CD4-positive, alpha-beta T cell treated with Interleukin-6 for 4 hours (primary cell): ENCODE data around the gene YPEL3.
"Not testable (repeated sequence)": the region's sequence is repeated elsewhere in the genome, so short reads cannot be mapped to it uniquely, and the experiment has no call there.

ENCODE experiments used
- DNase-seq: peaks from one replicate; pipeline ENCODE4 v3.0.0-alpha.2; 2020; ENCODE audit warnings: mixed read lengths

YPEL3 gene, protein sequence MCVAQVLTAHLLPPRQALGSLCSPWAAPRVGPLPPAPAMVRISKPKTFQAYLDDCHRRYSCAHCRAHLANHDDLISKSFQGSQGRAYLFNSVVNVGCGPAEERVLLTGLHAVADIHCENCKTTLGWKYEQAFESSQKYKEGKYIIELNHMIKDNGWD

DNA sequence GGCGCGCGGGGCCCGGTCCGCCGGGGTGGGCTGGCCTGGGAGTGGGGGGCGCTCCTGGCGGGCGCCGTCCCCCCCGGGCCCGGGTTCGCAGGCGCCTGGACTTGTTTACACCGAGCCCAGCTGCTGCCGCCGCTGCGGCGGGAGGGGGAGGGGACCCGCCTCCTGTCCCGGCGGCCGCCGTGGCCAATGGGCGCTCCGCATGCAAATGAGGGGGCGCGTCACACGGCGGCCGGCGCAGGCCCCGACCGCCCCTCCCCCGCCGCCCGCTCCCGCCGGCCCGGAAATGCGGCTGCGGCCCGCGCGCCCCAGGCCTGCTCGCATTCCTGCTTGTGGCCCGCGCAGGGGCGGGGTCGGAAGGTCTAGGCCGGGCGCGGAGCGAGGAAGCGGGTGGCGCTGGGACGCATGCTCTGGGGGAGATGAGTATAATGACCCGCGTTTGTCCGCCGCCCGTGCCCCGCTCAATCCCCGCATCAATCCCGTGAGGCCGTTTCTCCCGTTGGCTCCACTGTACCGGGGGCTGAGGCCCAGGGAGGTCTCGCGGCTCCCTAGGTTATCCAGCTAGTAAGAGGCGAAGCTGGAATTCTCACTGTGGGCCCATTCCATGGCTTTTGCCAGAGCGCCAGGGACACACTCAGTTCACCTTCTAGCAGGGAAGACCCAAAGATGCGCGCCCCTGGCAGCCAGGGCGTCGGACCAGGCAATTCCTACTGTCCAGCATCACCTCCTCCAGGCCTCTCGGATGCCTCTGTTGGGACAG lies at the start of gene YPEL3:
Gene YPEL3 (minus strand): TSS at position 109 of the 757 bp plus-strand sequence. CDS start 731 bp downstream, outside the sequence.
- peak; percentile 93 for DNase-seq

DNA sequence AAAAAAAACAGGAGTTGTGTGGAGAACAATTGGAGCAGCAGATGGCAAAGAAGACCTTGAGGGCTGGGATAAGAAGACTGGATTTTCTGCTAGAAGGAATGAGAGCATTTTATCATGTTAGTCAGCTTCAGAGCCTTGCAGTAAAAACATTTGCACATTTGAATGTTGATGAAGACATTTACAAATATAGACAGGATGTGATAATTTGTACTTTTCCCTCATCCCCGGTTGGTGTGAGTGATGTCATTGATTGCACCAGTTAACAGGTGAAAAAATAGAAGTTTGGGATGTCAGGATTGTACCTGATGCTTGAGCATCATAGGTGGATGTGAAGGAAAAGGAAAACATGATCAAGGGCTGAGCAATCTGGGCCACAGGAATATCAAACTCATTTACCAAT lies 49.6 kb upstream of the YPEL3 start:
- DNase-seq = no peak

DNA sequence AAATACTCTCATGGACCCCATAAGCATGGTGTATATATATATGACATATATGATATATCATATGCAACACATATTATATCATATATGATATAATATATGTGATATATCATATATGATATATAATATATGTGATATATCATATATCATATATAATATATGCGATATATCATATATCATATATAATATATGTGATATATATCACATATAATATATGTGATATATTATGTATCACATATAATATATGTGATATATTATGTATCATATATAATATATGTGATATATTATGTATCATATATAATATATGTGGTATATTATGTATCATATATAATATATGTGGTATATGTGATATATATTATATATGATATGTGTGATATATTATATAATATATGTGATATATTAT lies 48.9 kb upstream of the YPEL3 start:
- no peak for DNase-seq

GRCh38 chr16:30144017-30144416 lies 48.0 kb upstream of the YPEL3 start:
- no peak for DNase-seq

- DNase-seq = no peak
Measured at GRCh38 chr16:30143347-30143702, 47.3 kb upstream of the YPEL3 start.

GRCh38 chr16:30142672-30143346 lies 46.8 kb upstream of the YPEL3 start:
- peak; percentile 44 for DNase-seq

- DNase-seq = no peak
Measured at GRCh38 chr16:30141750-30142149, 45.7 kb upstream of the YPEL3 start.

GRCh38 chr16:30139583-30140481 lies 43.8 kb upstream of the YPEL3 start:
- peak; percentile 40 for DNase-seq

DNA sequence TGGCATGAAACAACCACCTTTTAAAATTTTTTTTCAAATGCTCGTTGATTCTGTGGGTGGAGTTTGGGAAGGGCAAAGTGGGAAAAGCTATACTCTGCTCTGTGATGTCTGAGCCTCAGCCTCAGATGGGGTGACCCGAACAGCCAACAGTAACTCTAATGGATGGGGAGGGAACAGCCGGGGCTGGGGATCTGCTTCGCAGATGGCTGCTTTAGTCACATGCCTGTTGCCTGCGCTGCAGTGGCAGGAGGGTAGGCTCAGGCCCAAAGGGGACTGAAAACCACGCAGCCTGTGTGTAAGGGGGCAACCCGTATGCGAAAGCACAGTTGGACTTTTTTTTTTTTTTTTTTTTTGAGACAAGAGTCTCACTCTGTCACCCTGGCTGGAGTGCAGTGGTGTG lies 41.9 kb upstream of the YPEL3 start:
- no peak for DNase-seq

DNA sequence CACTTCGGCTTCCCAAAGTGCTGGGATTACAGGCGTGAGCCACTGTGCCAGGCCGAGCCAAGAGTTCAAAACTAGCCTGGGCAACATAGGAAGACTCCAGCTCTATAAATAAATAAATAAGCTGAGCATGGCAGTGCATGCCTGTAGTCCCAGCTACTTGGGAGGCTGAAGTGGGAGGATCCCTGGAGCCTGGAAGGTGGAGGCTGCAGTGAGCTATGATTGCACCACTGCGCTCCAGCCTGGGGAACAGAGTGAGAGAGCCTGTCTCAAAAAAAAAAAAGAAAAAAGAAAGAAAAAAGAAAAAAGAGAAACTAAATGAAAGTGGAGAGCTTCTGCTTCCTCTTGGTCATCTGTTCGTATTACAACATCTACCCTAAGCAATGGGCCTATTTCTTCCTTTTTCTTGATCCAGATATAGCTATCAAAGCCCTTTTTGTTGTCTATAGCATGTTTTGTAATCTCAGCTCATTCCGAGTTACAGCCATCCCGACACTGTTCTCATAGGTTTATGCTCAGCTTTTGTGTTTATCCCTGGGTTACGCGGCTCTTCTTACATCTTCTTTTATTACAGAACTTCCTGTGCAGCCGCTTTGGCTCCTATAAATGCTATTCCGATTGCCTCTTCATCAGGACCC lies 41.1 kb upstream of the YPEL3 start:
- no peak for DNase-seq

DNA sequence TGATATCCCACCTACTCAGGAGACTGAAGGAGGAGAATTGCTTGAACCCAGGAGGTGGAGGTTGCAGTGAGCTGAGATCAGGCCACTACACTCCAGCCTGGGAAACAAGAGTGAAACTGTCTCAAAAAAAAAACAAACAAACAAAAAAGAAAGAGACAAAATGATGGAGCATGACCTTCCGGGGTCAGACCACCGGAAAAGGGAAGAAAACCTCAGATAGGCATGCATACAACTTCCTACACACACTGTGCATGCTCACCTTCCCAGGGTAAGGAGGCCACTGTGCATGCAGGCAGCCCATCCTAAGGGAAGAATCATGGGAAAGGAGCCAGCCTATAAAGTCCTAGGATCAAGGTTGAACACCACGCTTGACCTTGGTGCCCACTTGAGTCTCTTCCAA lies 36.6 kb upstream of the YPEL3 start:
- DNase-seq = no peak

DNA sequence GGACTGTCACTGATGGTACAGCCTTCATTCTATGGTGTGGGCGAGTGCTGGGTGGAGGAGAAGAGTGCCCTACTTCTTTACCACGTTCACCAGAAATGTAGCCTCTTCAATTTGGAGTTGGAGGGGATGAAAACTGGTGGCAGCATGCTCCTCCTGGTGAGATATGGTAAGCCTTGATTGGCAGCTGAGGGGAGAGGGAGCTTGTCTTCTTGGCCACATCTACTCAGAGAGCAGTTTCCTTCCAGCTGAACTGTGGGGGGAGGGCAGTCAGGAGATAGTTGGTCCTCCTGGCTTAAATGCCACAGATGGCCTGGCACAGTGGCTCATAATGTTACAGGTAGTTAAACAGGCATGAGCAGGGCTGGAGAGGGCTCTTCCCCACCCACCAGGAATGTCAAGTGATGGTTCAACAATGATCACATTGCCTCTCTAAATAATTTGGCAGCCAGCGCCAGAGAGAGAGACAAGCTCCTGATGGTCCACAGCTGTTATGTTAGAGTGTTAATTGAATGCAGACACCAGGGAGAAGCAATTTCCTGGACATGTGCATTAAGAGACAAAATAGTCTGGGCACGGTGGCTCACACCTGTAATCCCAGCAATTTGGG lies 36.0 kb upstream of the YPEL3 start:
- DNase-seq = no peak

DNA sequence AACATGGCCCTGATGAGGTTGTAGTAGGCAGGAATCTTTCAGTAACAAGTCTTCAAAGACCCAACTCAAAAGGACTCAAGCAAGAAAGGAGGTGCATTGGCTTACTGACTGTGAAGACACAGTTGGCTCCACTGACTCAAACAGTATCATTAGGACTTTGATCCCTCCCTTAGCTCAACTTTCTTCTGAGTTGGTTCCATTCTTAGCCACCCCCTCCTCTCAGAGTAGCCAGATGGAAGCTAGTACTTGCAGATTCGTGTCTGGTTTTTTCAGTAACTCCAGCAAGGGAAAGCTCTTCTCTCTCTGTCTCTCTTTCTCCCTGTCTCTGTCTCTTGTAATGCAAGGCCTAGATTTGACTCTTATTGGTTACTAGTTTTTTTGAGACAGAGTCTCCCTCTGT lies 32.0 kb upstream of the YPEL3 start:
- DNase-seq = no peak

- not testable (repeated sequence) for DNase-seq
Measured at GRCh38 chr16:30125690-30126089, 29.7 kb upstream of the YPEL3 start.

- no peak for DNase-seq
Measured at GRCh38 chr16:30124985-30125379, 29.0 kb upstream of the YPEL3 start.

DNA sequence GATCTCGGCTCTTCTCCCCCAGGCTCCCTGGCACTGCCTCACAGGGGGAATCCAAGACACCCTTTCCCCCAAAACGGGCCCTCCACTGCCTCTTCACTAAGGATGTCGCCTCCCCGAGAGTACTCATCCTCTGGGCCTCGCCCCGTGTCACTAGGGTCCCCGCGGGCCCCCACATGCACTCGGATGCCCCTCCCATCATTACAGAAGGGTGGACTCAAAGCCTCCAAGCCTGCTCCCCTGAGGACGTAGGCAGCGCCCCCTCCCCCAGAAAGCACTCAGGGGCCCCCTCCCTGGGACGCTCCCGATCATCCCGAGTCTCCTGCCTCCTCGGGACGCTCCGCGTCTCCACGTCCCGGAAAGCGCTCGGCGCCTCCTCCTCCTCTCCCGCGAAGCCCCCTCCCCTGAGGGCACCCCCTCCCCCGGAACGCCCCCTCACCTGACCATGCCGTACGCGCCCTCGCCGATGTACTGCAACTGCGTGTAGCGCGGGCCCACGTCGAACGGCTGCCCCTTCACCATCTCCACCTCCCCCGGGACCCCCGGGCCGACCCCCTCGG lies 26.7 kb upstream of the YPEL3 start:
- DNase-seq = peak; percentile 33

DNA sequence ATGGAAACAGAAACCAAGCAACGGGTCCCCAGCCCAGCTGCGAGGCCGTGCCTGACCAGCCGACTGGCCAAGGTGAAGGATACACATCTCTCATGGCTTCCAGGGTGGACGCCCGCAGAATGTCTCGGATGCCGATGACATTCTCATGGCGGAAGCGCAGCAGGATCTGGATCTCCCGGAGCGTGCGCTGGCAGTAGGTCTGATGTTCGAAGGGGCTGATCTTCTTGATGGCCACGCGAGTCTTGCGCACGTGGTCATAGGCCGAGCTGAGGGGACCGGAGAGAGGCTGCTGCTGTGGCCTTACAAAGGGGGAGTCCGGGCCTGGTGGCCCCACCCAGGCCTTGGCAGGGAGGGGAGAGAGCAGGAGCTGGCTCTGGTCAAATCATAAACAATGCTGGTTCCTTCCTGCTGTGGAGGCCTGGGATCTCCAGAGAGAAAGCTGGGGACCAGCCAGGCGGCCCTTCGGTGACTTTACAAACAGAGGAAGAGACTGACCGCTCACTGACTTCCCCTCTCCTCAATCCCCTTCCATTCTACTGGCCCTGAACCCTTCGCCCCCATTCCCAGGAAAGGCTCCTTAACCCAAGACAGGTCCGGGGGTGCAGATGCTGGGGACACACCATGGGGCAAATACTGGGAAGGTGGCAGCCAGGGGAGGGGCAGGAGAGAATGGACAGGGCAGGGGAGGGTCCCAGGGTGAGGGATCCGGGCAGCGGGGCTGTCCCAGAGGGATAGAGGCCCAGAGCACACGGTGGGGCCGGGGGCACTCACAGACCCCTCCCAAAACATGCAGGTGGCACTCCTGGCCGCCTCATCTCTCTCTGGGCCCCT lies 25.9 kb upstream of the YPEL3 start:
- no peak for DNase-seq

DNA sequence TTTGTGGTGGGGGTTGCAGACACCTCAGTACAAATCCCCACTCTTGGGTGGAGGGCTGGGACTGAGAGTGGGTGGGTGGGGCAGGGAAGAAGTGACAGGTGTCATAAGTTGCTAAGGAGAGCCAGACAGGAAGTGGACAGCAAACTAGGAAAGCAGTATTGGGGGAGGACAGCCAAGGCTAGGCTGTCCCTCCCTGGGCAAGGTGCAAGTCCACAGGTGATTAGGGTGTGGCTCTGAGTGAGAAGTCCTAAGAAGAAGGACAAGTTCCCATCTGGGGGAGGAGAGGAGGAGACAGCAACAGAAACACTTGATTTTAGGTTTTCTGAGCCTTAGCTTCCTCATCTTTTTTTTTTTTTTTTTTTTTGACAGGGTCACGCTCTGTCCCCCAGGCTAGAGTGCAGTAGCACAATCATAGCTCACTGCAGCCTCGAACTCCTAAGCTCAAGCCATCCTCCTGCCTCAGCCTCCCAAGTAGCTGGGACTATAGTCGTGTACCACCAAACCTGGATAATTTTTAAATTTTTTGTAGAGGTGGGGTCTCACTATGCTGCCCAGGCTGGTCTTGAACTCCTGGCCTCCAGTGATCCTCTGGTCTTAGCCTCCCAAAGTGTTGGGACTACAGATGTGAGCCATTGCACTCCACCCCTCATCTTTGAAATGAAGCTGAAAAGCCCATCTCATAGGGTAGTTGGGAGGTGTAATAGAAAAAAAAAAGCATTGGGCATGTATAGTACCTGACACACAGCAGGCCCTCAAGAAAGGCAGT lies 24.5 kb upstream of the YPEL3 start:
- no peak for DNase-seq

DNA sequence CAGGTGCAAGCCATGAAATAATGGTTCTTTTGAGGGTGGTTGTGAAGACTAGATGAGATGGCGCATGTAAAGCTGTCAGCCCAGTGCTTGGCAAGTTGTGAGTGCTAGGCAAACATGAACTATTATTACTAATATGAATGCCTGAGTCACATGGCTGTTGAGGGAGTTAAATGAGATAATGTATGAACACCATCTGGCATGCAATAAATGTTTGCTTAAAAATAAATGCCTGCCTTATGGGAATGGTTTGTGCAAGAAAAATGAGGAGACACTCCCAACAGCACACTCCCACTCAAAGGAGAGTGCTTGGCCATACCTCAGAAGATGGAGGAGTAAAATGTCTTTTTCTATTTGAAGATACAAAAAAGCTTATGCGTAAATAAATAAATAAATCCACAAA lies 23.4 kb upstream of the YPEL3 start:
- no peak for DNase-seq

- DNase-seq = no peak
Measured at GRCh38 chr16:30117768-30118167, 21.8 kb upstream of the YPEL3 start.
